ENCODE data around the gene ZNF334. TPM values are rescaled to one million over a fixed set of nuclear protein-coding genes. Genes with fewer than 3 reads are reported as not detected.

The ZNF334 gene
- polyA plus RNA-seq, 2 of the 4 experiments (the other 2 are of a cell fraction), result not detected

DNA sequence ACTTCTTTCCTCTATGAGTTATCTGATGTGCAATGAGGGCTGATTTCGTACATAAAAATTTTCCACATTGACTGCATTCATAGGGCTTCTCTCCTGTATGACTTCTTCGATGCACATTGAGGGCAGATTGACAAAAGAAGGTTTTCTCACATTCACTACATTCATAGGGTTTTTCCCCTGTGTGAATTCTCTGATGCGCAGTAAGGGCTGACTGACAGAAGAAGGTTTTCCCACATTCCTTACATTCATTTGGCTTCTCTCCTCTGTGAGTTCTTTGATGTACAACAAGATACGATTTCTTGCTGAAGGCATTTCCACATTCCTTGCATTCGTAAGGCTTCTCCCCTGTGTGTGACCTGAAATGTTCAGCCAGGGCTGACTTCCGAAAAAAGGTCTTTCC lies 11.4 kb downstream of the ZNF334 start:
- peaks cover 53% of the 10 kb centered on the region for H3K9me3 ChIP-seq

DNA sequence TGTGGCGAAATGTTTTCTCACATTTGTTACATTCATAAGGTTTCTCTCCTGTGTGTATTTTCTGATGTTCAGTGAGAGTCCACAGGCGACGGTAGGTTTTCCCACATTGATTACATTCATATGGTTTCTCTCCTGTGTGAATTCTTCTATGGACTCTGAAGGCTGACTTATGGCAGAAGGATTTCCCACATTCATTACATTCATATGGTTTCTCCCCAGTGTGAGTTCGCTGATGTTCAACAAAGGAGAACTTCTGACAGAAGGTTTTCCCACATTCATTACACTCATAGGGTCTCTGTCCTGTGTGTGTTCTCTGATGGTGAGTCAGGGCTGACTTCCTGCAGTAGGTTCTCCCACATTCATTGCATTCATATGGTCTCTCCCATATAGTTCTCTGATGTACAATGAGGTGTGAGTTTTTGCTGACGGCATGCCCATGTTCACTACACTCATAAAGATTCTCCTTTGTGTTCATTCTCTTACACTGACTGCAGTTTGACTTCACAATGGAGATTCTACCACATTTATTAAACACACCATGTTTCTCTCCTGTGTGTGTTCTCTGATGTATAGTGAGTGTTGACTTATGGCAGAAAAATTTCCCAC lies 11.9 kb downstream of the ZNF334 start:
- no peak for FAIRE-seq
- H3K4me2 ChIP-seq, result no peak overlapping the region
- no peak overlapping the region for H3K4me3 ChIP-seq
- H3K27ac ChIP-seq, result no peak overlapping the region
- DNase-seq (ENCODE audit: low read depth in 1 of 2, low spot score in 1 of 2), result no peak
- TF ChIP-seq, protein P1, sequence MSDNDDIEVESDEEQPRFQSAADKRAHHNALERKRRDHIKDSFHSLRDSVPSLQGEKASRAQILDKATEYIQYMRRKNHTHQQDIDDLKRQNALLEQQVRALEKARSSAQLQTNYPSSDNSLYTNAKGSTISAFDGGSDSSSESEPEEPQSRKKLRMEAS (IDR thresholded peaks at IDR 0.05), result no peak
- TF ChIP-seq KDM1A (IDR thresholded peaks at IDR 0.05; ENCODE audit: low read depth) (0 out of 2 replicates have a peak, but pooled peaks have one; percentile 10), POLR2A (IDR thresholded peaks at IDR 0.05; ENCODE audit: low read length) (no peak), FOXS1 (CRISPR knock-in tag; IDR thresholded peaks at IDR 0.05) (no peak)
- H3K4me1 ChIP-seq, result no peaks in the 10 kb centered on the region
- no peak for ATAC-seq
- POLR2A ChIA-PET, result no interaction called here
- peaks cover 53% of the 10 kb centered on the region for H3K9me3 ChIP-seq
- CTCF ChIA-PET, result no interaction called here
- 26% methylated on average over 5 of the region's 5 CpGs for WGBS (ENCODE audit: missing lambda C conversion rate)

More for the DNA sequence above, 11.4 kb downstream of the ZNF334 start:
- ATAC-seq (no peak), DNase-seq (ENCODE audit: low read depth in 1 of 2, low spot score in 1 of 2) (no peak), FAIRE-seq (no peak)
- 15% methylated on average over 6 of the region's 6 CpGs for WGBS (ENCODE audit: missing lambda C conversion rate)
- POLR2A ChIA-PET, result no interaction called here
- H3K27ac ChIP-seq, result no peak overlapping the region
- no peak for TF ChIP-seq KDM1A (IDR thresholded peaks at IDR 0.05; ENCODE audit: low read depth)
- TF ChIP-seq HOXB5 (CRISPR knock-in tag; IDR thresholded peaks at IDR 0.05), result no peak
- TF ChIP-seq MYC (IDR thresholded peaks at IDR 0.05; ENCODE audit: borderline replicate concordance, low read length), result no peak
- TF ChIP-seq, protein P2, sequence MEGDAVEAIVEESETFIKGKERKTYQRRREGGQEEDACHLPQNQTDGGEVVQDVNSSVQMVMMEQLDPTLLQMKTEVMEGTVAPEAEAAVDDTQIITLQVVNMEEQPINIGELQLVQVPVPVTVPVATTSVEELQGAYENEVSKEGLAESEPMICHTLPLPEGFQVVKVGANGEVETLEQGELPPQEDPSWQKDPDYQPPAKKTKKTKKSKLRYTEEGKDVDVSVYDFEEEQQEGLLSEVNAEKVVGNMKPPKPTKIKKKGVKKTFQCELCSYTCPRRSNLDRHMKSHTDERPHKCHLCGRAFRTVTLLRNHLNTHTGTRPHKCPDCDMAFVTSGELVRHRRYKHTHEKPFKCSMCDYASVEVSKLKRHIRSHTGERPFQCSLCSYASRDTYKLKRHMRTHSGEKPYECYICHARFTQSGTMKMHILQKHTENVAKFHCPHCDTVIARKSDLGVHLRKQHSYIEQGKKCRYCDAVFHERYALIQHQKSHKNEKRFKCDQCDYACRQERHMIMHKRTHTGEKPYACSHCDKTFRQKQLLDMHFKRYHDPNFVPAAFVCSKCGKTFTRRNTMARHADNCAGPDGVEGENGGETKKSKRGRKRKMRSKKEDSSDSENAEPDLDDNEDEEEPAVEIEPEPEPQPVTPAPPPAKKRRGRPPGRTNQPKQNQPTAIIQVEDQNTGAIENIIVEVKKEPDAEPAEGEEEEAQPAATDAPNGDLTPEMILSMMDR (IDR thresholded peaks at IDR 0.05), result no peak
- H3K4me1 ChIP-seq, result no peaks in the 10 kb centered on the region
- CTCF ChIA-PET, result no interaction called here
- H3K4me3 ChIP-seq, result no peak overlapping the region
- H3K4me2 ChIP-seq, result no peak overlapping the region

DNA sequence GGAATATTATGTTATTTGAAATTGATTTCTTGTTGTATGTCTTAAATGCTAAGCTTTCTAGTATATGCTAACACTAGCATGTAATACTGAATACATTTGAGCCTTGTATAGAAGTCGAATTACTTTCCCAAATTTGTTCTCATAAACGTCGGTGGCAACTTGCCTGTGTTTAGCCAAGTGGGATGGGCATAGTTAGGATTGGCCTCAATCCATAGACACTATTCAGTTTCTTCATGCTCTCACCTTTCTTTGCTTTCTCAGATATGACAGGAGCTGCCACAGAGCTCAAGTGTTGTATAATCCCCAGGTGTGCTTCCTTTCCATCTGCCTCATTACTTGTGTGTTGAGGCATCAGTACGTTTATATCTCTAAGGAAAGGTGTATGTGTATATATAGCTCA lies 19.3 kb downstream of the ZNF334 start:
- peaks cover 10% of the 10 kb centered on the region; the same call in 2 of the 3 replicates for H3K9me3 ChIP-seq
- POLR2A ChIA-PET, result no interaction called here
- 3% methylated on average over 4 of the region's 4 CpGs for WGBS (ENCODE audit: missing lambda C conversion rate)

DNA sequence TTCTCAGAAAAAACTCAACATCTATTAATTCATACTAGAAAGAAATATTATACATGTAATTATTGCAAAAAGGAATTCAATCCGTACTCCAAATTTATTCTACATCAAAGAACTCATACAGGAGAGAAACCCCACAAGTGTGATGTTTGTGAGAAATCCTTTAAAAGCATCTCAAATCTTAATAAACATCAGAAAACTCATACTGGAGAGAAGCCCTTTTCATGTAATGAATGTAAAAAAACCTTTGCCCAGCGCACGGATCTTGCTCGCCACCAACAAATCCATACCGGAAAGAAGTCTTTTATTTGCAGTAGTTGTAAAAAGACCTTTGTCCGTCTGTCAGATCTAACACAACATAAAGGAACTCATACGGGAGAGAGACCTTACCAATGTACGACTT lies 22.0 kb downstream of the ZNF334 start:
- no peak overlapping the region for H3K4me2 ChIP-seq
- ATAC-seq, result no peak
- FAIRE-seq, result no peak
- TF ChIP-seq, protein P3, sequence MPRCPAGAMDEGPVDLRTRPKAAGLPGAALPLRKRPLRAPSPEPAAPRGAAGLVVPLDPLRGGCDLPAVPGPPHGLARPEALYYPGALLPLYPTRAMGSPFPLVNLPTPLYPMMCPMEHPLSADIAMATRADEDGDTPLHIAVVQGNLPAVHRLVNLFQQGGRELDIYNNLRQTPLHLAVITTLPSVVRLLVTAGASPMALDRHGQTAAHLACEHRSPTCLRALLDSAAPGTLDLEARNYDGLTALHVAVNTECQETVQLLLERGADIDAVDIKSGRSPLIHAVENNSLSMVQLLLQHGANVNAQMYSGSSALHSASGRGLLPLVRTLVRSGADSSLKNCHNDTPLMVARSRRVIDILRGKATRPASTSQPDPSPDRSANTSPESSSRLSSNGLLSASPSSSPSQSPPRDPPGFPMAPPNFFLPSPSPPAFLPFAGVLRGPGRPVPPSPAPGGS (IDR thresholded peaks at IDR 0.05), result no peak
- TF ChIP-seq EHF (CRISPR knock-in tag; IDR thresholded peaks at IDR 0.05) (no peak), NPAS2 (CRISPR knock-in tag; IDR thresholded peaks at IDR 0.05; ENCODE audit: borderline replicate concordance) (no peak), KDM5A (IDR thresholded peaks at IDR 0.05) (no peak), EP300 (IDR thresholded peaks at IDR 0.05) (no peak), FOSB (CRISPR knock-in tag; IDR thresholded peaks at IDR 0.05) (no peak), CHD4 (IDR thresholded peaks at IDR 0.05; ENCODE audit: borderline replicate concordance) (no peak), TFCP2L1 (CRISPR knock-in tag; IDR thresholded peaks at IDR 0.05) (no peak)
- TF ChIP-seq, protein P4, sequence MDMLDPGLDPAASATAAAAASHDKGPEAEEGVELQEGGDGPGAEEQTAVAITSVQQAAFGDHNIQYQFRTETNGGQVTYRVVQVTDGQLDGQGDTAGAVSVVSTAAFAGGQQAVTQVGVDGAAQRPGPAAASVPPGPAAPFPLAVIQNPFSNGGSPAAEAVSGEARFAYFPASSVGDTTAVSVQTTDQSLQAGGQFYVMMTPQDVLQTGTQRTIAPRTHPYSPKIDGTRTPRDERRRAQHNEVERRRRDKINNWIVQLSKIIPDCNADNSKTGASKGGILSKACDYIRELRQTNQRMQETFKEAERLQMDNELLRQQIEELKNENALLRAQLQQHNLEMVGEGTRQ (IDR thresholded peaks at IDR 0.05), result no peak
- TF ChIP-seq, protein P5, sequence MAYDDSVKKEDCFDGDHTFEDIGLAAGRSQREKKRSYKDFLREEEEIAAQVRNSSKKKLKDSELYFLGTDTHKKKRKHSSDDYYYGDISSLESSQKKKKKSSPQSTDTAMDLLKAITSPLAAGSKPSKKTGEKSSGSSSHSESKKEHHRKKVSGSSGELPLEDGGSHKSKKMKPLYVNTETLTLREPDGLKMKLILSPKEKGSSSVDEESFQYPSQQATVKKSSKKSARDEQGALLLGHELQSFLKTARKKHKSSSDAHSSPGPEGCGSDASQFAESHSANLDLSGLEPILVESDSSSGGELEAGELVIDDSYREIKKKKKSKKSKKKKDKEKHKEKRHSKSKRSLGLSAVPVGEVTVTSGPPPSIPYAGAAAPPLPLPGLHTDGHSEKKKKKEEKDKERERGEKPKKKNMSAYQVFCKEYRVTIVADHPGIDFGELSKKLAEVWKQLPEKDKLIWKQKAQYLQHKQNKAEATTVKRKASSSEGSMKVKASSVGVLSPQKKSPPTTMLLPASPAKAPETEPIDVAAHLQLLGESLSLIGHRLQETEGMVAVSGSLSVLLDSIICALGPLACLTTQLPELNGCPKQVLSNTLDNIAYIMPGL (CRISPR knock-in tag; IDR thresholded peaks at IDR 0.05; ENCODE audit: borderline replicate concordance), result no peak
- ChIA-PET CTCF (no interaction called here), POLR2A (no interaction called here)
- DNase-seq (ENCODE audit: low read depth in 1 of 2, low spot score in 1 of 2), result no peak
- WGBS (ENCODE audit: missing lambda C conversion rate), result 35% methylated on average over 8 of the region's 8 CpGs
- peaks cover 7% of the 10 kb centered on the region; the same call in 2 of the 3 replicates for H3K9me3 ChIP-seq
- H3K4me1 ChIP-seq, result no peaks in the 10 kb centered on the region
- H3K27ac ChIP-seq, result no peak overlapping the region
- H3K4me3 ChIP-seq, result no peak overlapping the region

More for the DNA sequence above, 19.3 kb downstream of the ZNF334 start:
- CTCF ChIA-PET, result interaction anchor here (0.6 to 1.1 kb wide), 3 partner anchors 8 to 187 kb away, joined by 3 to 4 read pairs (median 3); no protein-coding TSS in a partner anchor
- FAIRE-seq, result no peak
- no peak for TF ChIP-seq ZNF302 (CRISPR knock-in tag; IDR thresholded peaks at IDR 0.05)
- no peak for DNase-seq (ENCODE audit: low read depth in 1 of 2, low spot score in 1 of 2)
- no peak for ATAC-seq
- Histone ChIP-seq H3K4me2 (no peak overlapping the region), H3K27ac (no peak overlapping the region), H3K4me1 (no peaks in the 10 kb centered on the region), H3K4me3 (no peak overlapping the region)
